Measurements from ENCODE around the gene ZBTB1.

DNA sequence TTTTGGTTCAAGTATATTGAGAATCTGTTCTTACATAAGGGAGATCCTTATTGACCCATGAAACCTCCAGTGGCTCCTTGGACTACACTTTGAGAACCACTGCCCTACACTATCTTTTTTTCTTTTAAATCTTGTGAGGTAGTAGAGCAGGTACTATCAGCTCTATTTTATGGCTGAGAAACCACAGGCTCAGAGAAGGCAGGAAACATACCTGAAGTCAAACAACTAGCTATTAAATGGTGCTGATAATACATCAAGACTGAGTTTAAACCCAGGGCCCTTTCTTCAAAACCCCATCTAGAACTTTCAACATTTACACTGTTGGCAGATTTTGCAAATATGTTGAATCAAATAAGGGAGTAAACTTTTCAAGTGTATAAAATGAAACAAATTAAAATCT lies 7.8 kb upstream of the ZBTB1 start:
- TF ChIP-seq, protein P1, sequence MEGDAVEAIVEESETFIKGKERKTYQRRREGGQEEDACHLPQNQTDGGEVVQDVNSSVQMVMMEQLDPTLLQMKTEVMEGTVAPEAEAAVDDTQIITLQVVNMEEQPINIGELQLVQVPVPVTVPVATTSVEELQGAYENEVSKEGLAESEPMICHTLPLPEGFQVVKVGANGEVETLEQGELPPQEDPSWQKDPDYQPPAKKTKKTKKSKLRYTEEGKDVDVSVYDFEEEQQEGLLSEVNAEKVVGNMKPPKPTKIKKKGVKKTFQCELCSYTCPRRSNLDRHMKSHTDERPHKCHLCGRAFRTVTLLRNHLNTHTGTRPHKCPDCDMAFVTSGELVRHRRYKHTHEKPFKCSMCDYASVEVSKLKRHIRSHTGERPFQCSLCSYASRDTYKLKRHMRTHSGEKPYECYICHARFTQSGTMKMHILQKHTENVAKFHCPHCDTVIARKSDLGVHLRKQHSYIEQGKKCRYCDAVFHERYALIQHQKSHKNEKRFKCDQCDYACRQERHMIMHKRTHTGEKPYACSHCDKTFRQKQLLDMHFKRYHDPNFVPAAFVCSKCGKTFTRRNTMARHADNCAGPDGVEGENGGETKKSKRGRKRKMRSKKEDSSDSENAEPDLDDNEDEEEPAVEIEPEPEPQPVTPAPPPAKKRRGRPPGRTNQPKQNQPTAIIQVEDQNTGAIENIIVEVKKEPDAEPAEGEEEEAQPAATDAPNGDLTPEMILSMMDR (conservative IDR thresholded peaks at IDR 0.05 in 1 of 2, IDR thresholded peaks at IDR 0.05 in 1 of 2; ENCODE audit: extremely low read depth in 1 of 2, insufficient read depth in 1 of 2, low read depth in 1 of 2, low read length in 2 of 2), result no peak
- TF ChIP-seq EZH2 (IDR thresholded peaks at IDR 0.05; ENCODE audit: borderline replicate concordance, low read length), result no peak

Data from mammary epithelial cell (primary cell).